H9 (cell line): Measurements from ENCODE around the gene TAF3. TPM values are rescaled to one million over a fixed set of nuclear protein-coding genes. Genes with fewer than 3 reads are reported as not detected.

ENCODE experiments used
- DNase-seq: peaks from one replicate; pipeline ENCODE4 v3.0.0-alpha.2; 2017
- H2AFZ ChIP-seq: one replicate; pipeline ENCODE4 v1.6.1; 2013; ENCODE audit warnings: mild to moderate bottlenecking, low read length, control low read depth, moderate library complexity
- H2AK5ac ChIP-seq: 2 replicates; pipeline ENCODE4 v1.6.1; 2013; ENCODE audit warnings: low read length, control low read depth, mixed read lengths; ENCODE audit not compliant: insufficient read length
- H2BK120ac ChIP-seq: one replicate; pipeline ENCODE4 v1.6.1; 2013; ENCODE audit warnings: low read depth, mild to moderate bottlenecking, low read length, control low read depth, inconsistent platforms; ENCODE audit not compliant: poor library complexity, severe bottlenecking
- H2BK12ac ChIP-seq: 2 replicates; pipeline ENCODE4 v1.6.1; 2013; ENCODE audit warnings: low read length, control low read depth, mixed read lengths, low read depth; ENCODE audit not compliant: insufficient read length
- H2BK15ac ChIP-seq: 2 replicates; pipeline ENCODE4 v1.6.1; 2013; ENCODE audit warnings: low read depth, low read length, control low read depth
- H2BK20ac ChIP-seq: one replicate; pipeline ENCODE4 v1.6.1; 2013; ENCODE audit warnings: low read depth, mild to moderate bottlenecking, low read length, control low read depth, inconsistent platforms; ENCODE audit not compliant: poor library complexity, severe bottlenecking
- H2BK5ac ChIP-seq: 2 replicates; pipeline ENCODE4 v1.6.1; 2013; ENCODE audit warnings: low read length, control low read depth, mixed read lengths; ENCODE audit not compliant: insufficient read length
- H3K14ac ChIP-seq: 2 replicates; pipeline ENCODE4 v1.6.1; 2013; ENCODE audit warnings: low read length, control low read depth; ENCODE audit not compliant: insufficient read depth
- H3K18ac ChIP-seq: 2 replicates; pipeline ENCODE4 v1.6.1; 2013; ENCODE audit warnings: low read depth, mild to moderate bottlenecking, mixed read lengths, low read length, control low read depth; ENCODE audit not compliant: insufficient read length
- H3K23ac ChIP-seq: 2 replicates; pipeline ENCODE4 v1.6.1; 2013; ENCODE audit warnings: low read length, control low read depth, mixed read lengths, low read depth; ENCODE audit not compliant: insufficient read length
- H3K23me2 ChIP-seq: 2 replicates; pipeline ENCODE4 v1.6.1; 2013; ENCODE audit warnings: low read depth, mild to moderate bottlenecking, mixed read lengths, low read length, control low read depth; ENCODE audit not compliant: insufficient read length, poor library complexity, severe bottlenecking
- H3K27ac ChIP-seq: 2 replicates; pipeline ENCODE4 v1.5.1; 2013; ENCODE audit warnings: low read length, control low read depth, mixed read lengths, low read depth; ENCODE audit not compliant: insufficient read length
- H3K27me3 ChIP-seq: 2 replicates; pipeline ENCODE4 v1.6.1; 2013; ENCODE audit warnings: low read length, control low read depth, inconsistent platforms; ENCODE audit not compliant: insufficient read depth
- H3K4ac ChIP-seq: 2 replicates; pipeline ENCODE4 v1.6.1; 2013; ENCODE audit warnings: low read depth, mild to moderate bottlenecking, control low read depth, inconsistent platforms, low read length, moderate library complexity
- H3K4me1 ChIP-seq: 2 replicates; pipeline ENCODE4 v1.6.1; 2013; ENCODE audit warnings: low read length, control low read depth, inconsistent platforms; ENCODE audit not compliant: insufficient read depth
- H3K4me2 ChIP-seq: 2 replicates; pipeline ENCODE4 v1.6.1; 2013; ENCODE audit warnings: low read length, control low read depth, mixed read lengths; ENCODE audit not compliant: insufficient read length, insufficient read depth
- H3K56ac ChIP-seq: 2 replicates; pipeline ENCODE4 v1.6.1; 2013; ENCODE audit warnings: low read depth, mild to moderate bottlenecking, mixed read lengths, low read length, control low read depth; ENCODE audit not compliant: insufficient read length
- H3K79me1 ChIP-seq: 2 replicates; pipeline ENCODE4 v1.6.1; 2013; ENCODE audit warnings: low read depth, mild to moderate bottlenecking, moderate library complexity, low read length, control low read depth, inconsistent platforms; ENCODE audit not compliant: insufficient read depth, poor library complexity, severe bottlenecking
- H3K79me2 ChIP-seq: 2 replicates; pipeline ENCODE4 v1.6.1; 2013; ENCODE audit warnings: low read length, control low read depth, inconsistent platforms; ENCODE audit not compliant: insufficient read depth
- H3K9ac ChIP-seq: 2 replicates; pipeline ENCODE4 v1.6.1; 2013; ENCODE audit warnings: low read length, control low read depth, mixed read lengths; ENCODE audit not compliant: insufficient read length; ENCODE audit errors: extremely low read depth
- H3K9me3 ChIP-seq: one replicate; pipeline ENCODE4 v1.6.1; 2013; ENCODE audit warnings: low read depth, low read length, inconsistent platforms; ENCODE audit not compliant: control insufficient read depth
- H3T11ph ChIP-seq: one replicate; pipeline ENCODE4 v1.6.1; 2013; ENCODE audit warnings: mild to moderate bottlenecking, low read length, control low read depth, inconsistent platforms
- H4K20me1 ChIP-seq: one replicate; pipeline ENCODE4 v1.6.1; 2013; ENCODE audit not compliant: control insufficient read depth, insufficient read length, insufficient read depth
- H4K5ac ChIP-seq: 2 replicates; pipeline ENCODE4 v1.6.1; 2013; ENCODE audit warnings: low read depth, mild to moderate bottlenecking, mixed read lengths, low read length, control low read depth; ENCODE audit not compliant: insufficient read length
- H4K8ac ChIP-seq: replicated peaks from 2 replicates; pipeline ENCODE4 v1.6.1; 2013; ENCODE audit warnings: low read length, control low read depth, mixed read lengths, low read depth; ENCODE audit not compliant: insufficient read length
- H4K91ac ChIP-seq: 2 replicates; pipeline ENCODE4 v1.6.1; 2013; ENCODE audit warnings: low read depth, mild to moderate bottlenecking, moderate library complexity, mixed read lengths, low read length, control low read depth; ENCODE audit not compliant: insufficient read length
- H3K27ac Mint-ChIP-seq, 3 experiments: 2 replicates in 2 of 3; 3 replicates in 1 of 3; pipeline ENCODE4 v1.8.0; 2020 to 2021; ENCODE audit warnings: mixed read lengths in 3 of 3, mild to moderate bottlenecking in 1 of 3, moderate library complexity in 1 of 3
- H3K27me3 Mint-ChIP-seq: 2 replicates; pipeline ENCODE4 v1.8.0; 2021; ENCODE audit warnings: low read depth, mild to moderate bottlenecking, moderate library complexity, mixed read lengths
- H3K36me3 Mint-ChIP-seq, 3 experiments: 2 replicates in 2 of 3; 3 replicates in 1 of 3; pipeline ENCODE4 v1.8.0; 2020 to 2021; ENCODE audit warnings: low read depth in 3 of 3, mixed read lengths in 3 of 3; ENCODE audit not compliant: insufficient read depth in 1 of 3
- H3K4me1 Mint-ChIP-seq, 2 experiments: 2 replicates each; pipeline ENCODE4 v1.8.0; 2020; ENCODE audit warnings: mixed read lengths in 2 of 2
- H3K4me3 Mint-ChIP-seq, 2 experiments: 2 replicates in 1 of 2; 3 replicates in 1 of 2; pipeline ENCODE4 v1.8.0; 2020 to 2021; ENCODE audit warnings: mild to moderate bottlenecking in 2 of 2, mixed read lengths in 2 of 2, moderate library complexity in 1 of 2
- H3K9me3 Mint-ChIP-seq, 2 experiments: 2 replicates in 1 of 2; 3 replicates in 1 of 2; pipeline ENCODE4 v1.8.0; 2020; ENCODE audit warnings: mild to moderate bottlenecking in 2 of 2, mixed read lengths in 2 of 2, moderate library complexity in 1 of 2
- WGBS: extraction: QIAGEN DNeasy Blood & Tissue Kit; methylation state at CpG from one replicate; pipeline ENCODE4 v1.1.7; 2013; ENCODE audit warnings: missing lambda C conversion rate, low lambda C conversion rate, mixed read lengths; ENCODE audit not compliant: insufficient read length; ENCODE audit errors: extremely low coverage; 5-methylcytosine and 5-hydroxymethylcytosine counted together
- total RNA-seq: library from RNA; stranded (reverse); gene quantifications from 2 replicates; pipeline ENCODE4 v1.2.1, GENCODE V29; 2021
- TF ChIP-seq, protein P1 (sequence below): fragments of 200-600 bp; sonication (generic); conservative IDR thresholded peaks from 3 replicates; pipeline ENCODE4 v1.8.0; 2021; ENCODE audit warnings: antibody characterized with exemption, mild to moderate bottlenecking

TAF3 gene
- total RNA-seq, 1 experiment from 2014 or later = 10.2 TPM

- H3K23ac ChIP-seq = no peak overlapping the region
- peaks cover 29 to 35% of the 10 kb centered on the region in 2 experiments for H3K4me1 Mint-ChIP-seq
- no peak overlapping the region for H4K91ac ChIP-seq
- no CpG with 5 or more reads among the region's 11 CpGs for WGBS
- no peaks in the 10 kb centered on the region for H3K27me3 ChIP-seq
- H3K14ac ChIP-seq = peak overlapping the region; percentile 32; the same call in 1 of the 2 replicates
- no peak overlapping the region for H3K18ac ChIP-seq
- H3K4me2 ChIP-seq = peak overlapping the region; percentile 14
- no peak overlapping the region for H3K4ac ChIP-seq
- H3K27ac Mint-ChIP-seq = peak overlapping the region; percentile 28 to 92 (median 41); a peak in 2 of 7 replicates
- H3K79me2 ChIP-seq = no peaks in the 10 kb centered on the region
- no peak overlapping the region for H2BK15ac ChIP-seq
- H3K4me1 ChIP-seq = peaks cover 3% of the 10 kb centered on the region; the same call in 1 of the 2 replicates
- no peak overlapping the region for H2BK12ac ChIP-seq
- H4K20me1 ChIP-seq = no peaks in the 10 kb centered on the region
- no peak overlapping the region for H2BK5ac ChIP-seq
- TF ChIP-seq, protein P1, sequence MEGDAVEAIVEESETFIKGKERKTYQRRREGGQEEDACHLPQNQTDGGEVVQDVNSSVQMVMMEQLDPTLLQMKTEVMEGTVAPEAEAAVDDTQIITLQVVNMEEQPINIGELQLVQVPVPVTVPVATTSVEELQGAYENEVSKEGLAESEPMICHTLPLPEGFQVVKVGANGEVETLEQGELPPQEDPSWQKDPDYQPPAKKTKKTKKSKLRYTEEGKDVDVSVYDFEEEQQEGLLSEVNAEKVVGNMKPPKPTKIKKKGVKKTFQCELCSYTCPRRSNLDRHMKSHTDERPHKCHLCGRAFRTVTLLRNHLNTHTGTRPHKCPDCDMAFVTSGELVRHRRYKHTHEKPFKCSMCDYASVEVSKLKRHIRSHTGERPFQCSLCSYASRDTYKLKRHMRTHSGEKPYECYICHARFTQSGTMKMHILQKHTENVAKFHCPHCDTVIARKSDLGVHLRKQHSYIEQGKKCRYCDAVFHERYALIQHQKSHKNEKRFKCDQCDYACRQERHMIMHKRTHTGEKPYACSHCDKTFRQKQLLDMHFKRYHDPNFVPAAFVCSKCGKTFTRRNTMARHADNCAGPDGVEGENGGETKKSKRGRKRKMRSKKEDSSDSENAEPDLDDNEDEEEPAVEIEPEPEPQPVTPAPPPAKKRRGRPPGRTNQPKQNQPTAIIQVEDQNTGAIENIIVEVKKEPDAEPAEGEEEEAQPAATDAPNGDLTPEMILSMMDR = no peak
- no peak for DNase-seq
- no peak overlapping the region for H2AFZ ChIP-seq
- no peak overlapping the region for H3T11ph ChIP-seq
- no peak overlapping the region for H2BK120ac ChIP-seq
- no peaks in the 10 kb centered on the region for H3K9me3 Mint-ChIP-seq
- H3K36me3 Mint-ChIP-seq = no peaks in the 10 kb centered on the region
- H3K27ac ChIP-seq = peak overlapping the region; percentile 47
- no peaks in the 10 kb centered on the region for H3K9me3 ChIP-seq
- no peaks in the 10 kb centered on the region for H3K27me3 Mint-ChIP-seq
- no peaks in the 10 kb centered on the region for H3K23me2 ChIP-seq
- H2AK5ac ChIP-seq = no peak overlapping the region
- H3K56ac ChIP-seq = no peak overlapping the region
- no peak overlapping the region for H3K9ac ChIP-seq
- H4K5ac ChIP-seq = no peak overlapping the region
- no peak overlapping the region for H2BK20ac ChIP-seq
- no peaks in the 10 kb centered on the region for H3K79me1 ChIP-seq
- no peak overlapping the region for H3K4me3 Mint-ChIP-seq
- H4K8ac ChIP-seq = peak overlapping the region; percentile 79
Measured at GRCh38 chr10:7942859-7943258, 124.6 kb downstream of the TAF3 start.
